IPS DF 19.7 (cell line): ENCODE measurements around the gene NCAPD3.
"Not testable (repeated sequence)": the region's sequence is repeated elsewhere in the genome, so short reads cannot be mapped to it uniquely, and the experiment has no call there.

Source experiments
- DNase-seq: peaks from one replicate; pipeline ENCODE4 v3.0.0-alpha.2; 2013; ENCODE audit warnings: low read depth, low spot score

Gene NCAPD3

GRCh38 chr11:134138376-134138775 is 85.4 kb downstream of the NCAPD3 start:
- no peak for DNase-seq

- no peak for DNase-seq
These were observed 89.6 kb downstream of the NCAPD3 start for GRCh38 chr11:134134167-134134566.

DNA sequence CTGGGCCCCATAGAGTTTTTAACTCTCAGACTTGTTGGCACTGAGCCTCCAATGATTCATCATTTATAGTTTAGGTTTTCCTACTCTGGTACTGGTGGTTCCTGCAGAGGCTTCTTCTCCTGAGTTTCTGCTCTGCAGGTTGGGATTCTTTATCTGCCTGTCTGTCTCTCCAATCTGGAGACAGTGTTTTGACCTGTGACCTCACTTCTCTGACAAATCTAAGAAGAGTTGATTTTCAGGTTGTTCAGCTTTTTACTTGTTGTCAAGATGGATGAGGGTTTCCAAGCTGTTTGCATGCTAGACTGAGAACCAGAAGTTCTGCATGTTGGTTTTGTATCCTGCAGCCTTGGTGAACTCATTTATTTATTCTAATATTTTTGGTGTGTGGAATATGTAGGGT is 91.0 kb downstream of the NCAPD3 start:
- no peak for DNase-seq

- DNase-seq, result no peak
These were observed 92.0 kb downstream of the NCAPD3 start for GRCh38 chr11:134131628-134132244.

- DNase-seq, result peak; percentile 35
These were observed 97.4 kb downstream of the NCAPD3 start for GRCh38 chr11:134126217-134126822.

GRCh38 chr11:134125507-134125906 is 98.3 kb downstream of the NCAPD3 start:
- DNase-seq, result no peak

DNA sequence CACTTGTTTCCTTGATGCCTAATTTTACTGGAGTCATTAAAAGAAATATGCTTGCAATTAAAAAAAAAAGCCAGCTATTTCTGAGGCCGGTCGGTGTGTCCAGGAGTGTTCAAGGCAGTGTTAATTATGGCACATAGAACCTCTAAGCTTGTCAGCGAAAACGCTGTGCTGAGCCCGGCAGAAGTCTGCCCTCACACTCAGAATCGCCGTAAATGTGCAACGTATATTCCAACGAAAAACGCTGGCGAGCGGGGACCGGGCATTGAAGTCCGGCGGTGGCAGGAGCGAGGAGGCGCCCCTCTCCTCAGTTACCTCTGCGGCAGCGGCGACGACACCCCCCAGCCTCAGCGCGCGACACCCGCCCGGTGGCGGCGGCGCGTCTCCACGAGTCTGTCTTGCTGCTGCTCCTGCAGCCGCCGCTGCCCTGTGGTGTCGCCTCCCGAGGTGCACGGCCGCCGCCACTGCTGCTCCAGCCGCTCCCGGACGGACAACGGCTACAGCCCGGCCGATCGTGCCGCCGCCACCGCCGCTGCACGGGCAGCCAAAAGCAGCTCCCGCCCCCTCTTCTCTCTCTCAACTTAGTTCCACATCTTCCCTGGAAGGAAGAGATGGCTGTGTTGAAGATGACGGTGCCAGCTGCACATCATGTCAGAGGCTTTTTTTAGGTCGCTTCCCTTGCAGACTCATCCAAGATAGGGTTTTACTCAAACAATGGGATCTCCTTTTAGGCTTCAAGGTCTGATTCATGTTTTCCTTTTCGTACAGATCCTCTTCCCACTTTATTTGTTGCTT is 98.9 kb downstream of the NCAPD3 start:
- DNase-seq, result no peak

GRCh38 chr11:134120921-134121526 is 102.7 kb downstream of the NCAPD3 start:
- no peak for DNase-seq

DNA sequence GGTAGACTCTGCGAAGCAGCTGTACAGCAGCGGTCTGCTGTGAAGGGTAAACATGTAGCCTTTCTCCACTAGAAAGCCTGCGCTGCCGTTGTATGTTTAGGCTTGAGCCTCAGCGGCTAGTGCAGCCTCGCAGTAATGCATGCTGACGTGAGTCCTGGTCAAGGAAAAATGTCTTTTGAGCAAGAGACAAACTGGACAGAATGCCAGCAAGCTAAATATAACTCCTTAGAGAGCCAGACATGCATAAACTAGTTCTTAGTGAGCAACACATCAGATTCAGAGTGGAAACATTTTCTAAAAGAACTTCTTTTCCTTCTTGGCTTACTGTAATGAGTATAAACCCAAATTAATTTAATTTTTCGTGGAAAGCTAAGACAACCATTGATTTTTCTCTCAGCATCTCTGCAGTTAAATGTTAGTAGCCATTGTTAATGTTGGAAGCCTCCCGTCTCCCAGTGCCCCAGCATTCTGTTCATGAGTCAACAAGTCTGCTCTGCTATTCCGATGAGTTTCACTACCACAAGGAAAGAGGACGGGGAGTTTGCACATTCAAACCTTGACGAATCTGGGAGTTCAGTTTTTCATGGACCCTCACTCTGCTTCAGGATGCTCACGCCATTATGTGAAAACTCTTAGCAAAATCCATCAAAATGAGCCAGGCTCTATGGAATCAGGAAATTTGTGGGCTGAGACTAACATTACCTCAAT is 103.5 kb downstream of the NCAPD3 start:
- no peak for DNase-seq

DNA sequence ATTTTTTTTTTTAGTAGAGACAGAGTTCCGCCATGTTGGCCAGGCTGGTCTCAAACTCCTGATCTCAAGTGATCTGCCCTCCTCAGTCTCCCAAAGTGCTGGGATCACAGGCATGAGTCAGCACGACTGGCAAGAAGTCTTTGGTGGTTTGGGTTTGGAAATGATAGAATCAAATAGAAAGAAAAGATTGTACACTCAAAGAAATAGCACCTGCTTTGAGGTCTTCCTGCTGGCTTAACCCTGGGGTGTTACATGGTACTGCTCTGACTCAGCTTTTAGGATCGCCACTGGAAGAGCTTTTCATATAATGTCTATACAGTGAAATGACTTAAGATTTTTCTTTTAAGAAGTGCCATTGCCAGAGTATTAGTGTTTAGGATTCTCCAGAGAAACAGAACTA is 104.7 kb downstream of the NCAPD3 start:
- DNase-seq, result no peak

GRCh38 chr11:134118006-134118405 is 105.8 kb downstream of the NCAPD3 start:
- DNase-seq, result no peak

- no peak for DNase-seq
These were observed 107.6 kb downstream of the NCAPD3 start for GRCh38 chr11:134116210-134116609.

- DNase-seq, result not testable (repeated sequence)
These were observed 110.0 kb downstream of the NCAPD3 start for GRCh38 chr11:134113787-134114186.

DNA sequence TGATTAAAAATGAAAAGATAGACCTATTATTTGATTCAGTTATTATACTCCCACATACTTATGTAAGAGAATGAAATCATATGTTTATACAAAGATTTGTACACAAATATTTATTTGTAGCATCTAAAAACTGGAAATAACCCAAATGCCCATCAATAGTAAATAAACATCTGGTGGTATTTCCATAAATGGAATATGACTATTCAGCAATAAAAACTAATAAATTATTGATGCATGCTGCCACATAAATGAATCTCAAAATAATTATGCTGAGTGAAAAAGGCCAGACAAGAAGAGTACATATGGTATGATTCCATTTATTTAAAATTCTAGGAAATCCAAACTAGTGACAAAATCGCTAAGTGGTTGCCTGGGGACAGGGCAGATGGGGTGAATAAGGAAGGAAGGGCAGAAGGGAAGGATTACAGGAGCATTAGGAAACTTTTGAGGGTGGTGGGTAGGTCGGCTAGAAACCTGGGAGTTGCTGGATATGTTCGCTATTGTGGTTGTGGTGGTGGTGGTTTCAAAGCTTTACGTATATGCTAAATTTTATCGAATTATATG is 113.4 kb downstream of the NCAPD3 start:
- no peak for DNase-seq
